ENCODE results near the gene NUDT16L1.
A peak's percentile ranks its signal among the peaks of the same experiment; 100 is the strongest.

The NUDT16L1 gene

DNA sequence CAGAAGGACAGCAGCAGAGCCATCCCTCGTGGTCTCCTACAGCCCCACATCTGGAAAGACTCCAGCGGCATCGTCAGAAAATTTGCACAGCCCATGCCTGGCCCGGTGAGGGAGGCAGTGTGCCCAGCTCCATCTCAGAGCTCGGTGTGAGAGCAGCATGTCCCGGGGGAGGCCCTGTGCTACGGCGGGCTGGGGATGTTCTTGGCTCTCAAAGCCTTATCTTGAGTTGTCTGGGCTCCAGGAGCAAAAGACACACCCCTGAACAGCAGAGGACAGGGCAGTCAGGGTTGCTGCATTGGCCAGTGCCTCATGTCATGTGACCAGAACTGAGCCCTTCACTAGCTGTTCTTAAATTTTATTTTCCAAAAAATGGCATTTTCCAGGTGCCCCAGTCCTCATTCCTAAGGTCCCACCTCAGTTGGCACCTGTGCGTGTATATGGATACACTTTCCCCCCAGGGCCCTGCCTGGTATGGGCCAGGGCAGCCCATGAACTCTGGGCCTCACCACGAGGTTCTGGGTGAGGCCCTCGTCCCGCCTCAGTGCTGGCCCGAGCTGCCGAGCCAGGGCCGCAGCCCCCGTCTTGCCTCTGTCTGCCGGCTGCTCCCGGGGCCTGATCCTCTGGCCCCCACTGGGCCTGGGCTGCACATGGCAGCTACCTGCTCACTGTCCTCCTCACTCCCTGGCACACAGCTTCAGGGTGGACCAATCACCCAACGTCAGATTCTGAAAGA, 3.0 kb downstream of the NUDT16L1 start:
- no peak for TF ChIP-seq CTCF (IDR thresholded peaks at IDR 0.05; ENCODE audit: low read depth, low read length, missing control alignments)

GRCh38 chr16:4696905-4697847, 3.8 kb downstream of the NUDT16L1 start:
- no peak overlapping the region for H3K4me3 ChIP-seq (replicated peaks; ENCODE audit: low read depth, low read length)
- no peak for DNase-seq (ENCODE audit: extremely low read depth, low read depth)
- no peak for TF ChIP-seq CTCF (IDR thresholded peaks at IDR 0.05; ENCODE audit: low read depth, low read length, missing control alignments)

More for the DNA sequence above, 3.0 kb downstream of the NUDT16L1 start:
- DNase-seq (ENCODE audit: extremely low read depth, low read depth), result peak; percentile 6
- no peak overlapping the region for H3K4me3 ChIP-seq (replicated peaks; ENCODE audit: low read depth, low read length)

GRCh38 chr16:4697848-4698291, 4.5 kb downstream of the NUDT16L1 start:
- DNase-seq (ENCODE audit: extremely low read depth, low read depth), result no peak
- H3K4me3 ChIP-seq (replicated peaks; ENCODE audit: low read depth, low read length), result no peak overlapping the region
- no peak for TF ChIP-seq CTCF (IDR thresholded peaks at IDR 0.05; ENCODE audit: low read depth, low read length, missing control alignments)

- DNase-seq (ENCODE audit: extremely low read depth, low read depth), result no peak
- no peak overlapping the region for H3K4me3 ChIP-seq (replicated peaks; ENCODE audit: low read depth, low read length)
- no peak for TF ChIP-seq CTCF (IDR thresholded peaks at IDR 0.05; ENCODE audit: low read depth, low read length, missing control alignments)
Observed at GRCh38 chr16:4698321-4699045, 5.1 kb downstream of the NUDT16L1 start.

DNA sequence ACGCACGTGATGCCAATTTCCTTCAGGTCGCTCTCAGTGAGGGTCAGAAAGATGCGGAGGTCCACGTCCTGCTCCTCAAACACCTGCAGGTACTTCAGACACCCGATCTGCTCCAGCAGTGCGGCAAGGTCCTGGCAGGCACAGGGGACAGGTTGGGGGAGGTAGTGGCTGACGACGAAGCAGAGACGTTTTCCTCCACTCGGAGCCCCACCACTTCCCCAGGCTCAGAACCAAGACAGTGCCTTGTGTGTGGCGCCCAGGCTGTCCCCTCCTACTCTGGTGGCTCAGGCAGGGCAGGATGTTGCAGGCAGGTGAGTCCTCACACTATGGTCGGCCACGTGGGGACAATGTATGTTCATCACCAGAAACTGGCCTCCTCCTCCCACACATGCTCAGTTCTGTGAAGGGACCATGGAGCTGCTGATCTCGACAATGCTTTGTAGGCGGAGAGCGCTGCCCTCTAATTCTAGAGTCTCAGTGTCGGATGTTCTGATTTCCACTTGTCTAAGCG, 5.7 kb downstream of the NUDT16L1 start:
- DNase-seq (ENCODE audit: extremely low read depth, low read depth), result no peak
- no peak overlapping the region for H3K4me3 ChIP-seq (replicated peaks; ENCODE audit: low read depth, low read length)
- no peak for TF ChIP-seq CTCF (IDR thresholded peaks at IDR 0.05; ENCODE audit: low read depth, low read length, missing control alignments)

DNA sequence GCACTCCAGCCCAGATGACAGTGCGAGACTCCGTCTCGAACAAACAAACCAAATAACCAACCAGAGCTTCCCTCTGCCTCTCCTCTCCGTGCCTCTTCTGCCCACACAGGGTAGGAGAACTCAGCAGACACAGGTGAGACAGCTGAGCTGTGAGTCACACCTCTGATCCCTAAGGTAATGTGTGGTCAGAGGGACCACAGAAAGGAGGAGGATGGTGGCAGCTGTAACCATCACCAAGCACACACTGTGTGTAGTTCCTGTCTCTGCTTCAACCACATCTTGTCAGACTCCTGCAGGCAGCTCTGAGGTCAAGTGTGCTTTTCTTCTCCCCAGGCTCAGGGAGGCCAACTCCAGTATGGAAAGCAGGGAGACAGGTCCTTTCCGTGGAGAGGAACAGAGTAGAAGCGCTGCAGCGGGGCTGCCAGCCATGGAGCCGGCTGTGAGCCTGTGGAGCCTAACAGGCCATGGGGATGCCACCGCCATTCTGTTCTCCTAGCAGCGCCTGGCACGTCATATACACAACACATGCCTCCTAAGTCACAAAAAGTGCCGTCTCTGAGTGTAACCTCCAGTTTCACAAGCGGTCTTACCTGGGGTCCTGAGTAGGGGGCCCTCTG, 7.1 kb downstream of the NUDT16L1 start:
- no peak overlapping the region for H3K4me3 ChIP-seq (replicated peaks; ENCODE audit: low read depth, low read length)
- TF ChIP-seq CTCF (IDR thresholded peaks at IDR 0.05; ENCODE audit: low read depth, low read length, missing control alignments), result no peak

More for the DNA sequence above, 7.1 kb downstream of the NUDT16L1 start:
- no peak for DNase-seq (ENCODE audit: extremely low read depth, low read depth)

All from HFF-Myc (cell line).